ENCODE results near the gene KDM3B.
"Not testable (repeated sequence)": the region's sequence is repeated elsewhere in the genome, so short reads cannot be mapped to it uniquely, and the experiment has no call there.

Gene KDM3B

DNA sequence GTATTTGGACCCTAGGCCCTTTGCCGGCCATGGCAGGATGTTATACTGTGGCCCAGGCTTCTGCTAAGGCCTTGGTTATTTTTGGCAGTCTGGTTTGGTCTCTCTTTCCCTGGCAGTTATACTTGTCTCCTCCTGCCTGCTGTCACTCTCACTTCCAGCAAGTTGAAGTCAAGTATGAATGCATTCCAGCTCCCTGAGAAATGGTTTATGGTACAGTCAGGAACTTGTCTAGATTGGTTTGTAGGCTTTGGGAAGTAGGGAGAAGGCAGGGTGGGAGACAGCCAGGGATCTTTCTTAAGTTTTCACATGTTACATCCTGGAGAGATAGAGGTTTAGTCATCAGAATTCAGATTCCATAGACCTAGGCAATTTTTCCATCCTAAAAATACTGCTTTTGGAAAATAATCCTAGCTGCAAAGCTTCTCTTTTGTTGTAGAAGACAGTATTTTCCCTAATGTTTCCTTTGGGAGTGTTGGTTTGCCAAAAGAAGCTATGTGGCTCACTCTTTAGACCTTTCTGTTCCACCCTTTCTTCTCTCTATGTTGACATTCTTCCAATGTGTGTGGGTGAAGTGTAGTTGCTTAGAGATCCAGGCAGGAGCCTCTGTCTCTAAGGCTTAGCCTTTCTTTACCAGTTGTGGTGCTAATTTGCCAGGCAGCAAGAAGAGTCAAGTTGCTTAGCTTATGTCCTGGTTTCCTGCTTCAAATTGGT is 2.5 kb upstream of the KDM3B start:
- no peak for DNase-seq

DNA sequence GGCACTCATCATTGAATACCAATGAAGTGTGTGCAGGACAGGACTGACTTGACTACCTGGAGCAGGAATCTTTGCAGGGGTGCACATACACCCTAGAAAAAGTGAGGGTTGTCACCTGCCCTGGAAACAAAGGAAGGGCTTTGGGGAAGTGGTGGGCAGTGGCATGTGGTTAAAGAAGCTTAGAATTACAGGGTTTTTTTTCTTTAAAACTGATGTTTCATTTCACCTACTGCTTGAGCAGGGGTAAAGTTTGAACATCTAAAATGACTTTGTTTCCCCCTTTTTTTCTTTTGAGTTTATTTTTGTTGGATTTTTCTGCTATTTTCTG is 2.0 kb upstream of the KDM3B start:
- DNase-seq, result no peak

DNA sequence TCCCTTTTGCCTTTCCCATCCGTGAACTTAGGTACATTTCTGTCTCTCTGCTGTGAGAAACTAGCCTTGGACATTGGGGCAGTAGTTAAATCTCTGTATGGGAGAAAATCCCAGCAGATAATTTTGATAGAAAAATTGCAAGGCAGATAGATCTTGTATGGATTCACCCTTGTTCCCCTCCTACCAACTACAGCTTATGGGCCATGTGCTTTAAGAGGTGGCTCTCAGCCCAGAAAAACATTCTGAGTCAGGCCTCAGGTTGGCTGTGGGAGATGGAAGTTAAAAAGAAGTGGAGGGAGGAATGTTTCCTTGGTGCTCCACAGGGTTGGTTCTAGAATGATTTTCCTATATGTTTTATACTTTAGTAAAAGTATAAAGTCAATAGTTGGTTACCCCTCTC is 1.4 kb upstream of the KDM3B start:
- DNase-seq, result no peak

DNA sequence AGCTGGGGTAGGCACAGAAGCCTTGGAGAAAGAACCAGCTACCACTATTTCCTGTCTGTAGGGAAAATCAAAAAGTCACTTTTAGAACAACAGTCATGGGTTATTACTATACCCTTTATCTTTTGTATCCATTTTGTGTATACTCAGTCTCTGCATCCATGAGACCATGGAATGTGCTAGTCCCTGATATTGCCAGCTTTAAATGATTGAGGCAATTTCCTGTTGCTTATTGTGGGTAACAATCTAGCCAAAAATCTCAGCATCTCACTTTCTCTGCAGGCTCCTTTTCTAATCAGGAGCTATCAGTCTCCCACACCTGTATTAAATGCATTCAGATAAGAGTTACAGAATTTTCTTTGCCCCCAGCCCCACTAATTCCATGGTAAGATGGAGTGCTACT is 968 bp upstream of the KDM3B start:
- no peak for DNase-seq

DNA sequence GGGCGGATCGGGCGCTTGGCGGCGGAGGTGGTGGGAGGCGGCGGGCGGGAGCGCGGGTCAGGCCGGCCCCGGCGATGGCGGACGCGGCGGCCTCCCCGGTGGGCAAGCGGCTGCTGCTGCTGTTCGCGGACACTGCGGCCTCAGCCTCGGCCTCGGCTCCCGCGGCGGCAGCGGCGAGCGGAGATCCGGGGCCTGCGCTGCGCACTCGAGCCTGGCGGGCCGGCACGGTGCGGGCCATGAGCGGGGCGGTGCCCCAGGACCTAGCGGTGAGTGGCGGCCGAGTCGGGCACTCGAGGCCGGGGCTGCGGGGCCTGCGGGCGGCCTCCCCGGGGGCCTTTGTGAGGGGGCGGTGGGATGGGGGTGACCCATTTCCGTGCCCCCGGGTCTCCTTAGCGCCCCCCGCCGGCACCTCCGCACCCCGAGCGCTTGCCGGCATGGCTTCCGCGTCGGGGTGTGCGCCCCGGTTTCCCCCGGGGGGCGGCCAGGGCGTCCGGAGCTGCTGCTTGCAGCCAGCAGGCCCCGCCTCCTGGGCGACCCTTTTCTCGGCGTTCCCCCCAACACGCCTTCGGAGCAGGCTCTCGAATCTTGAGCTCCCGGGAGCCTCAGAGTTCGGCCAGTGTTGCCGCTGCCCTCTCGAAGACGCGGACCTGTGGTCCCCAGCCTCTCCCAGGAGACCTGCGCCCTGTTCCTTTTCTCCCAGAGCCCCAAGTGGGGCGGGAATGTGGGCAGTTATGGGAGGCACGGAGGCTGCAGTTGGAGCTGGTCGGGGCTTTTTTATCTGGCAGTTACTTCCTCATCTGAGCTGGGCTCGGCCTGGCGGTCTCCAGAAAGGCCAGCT is 456 bp downstream of the KDM3B start:
- peak; percentile 78 for DNase-seq

DNA sequence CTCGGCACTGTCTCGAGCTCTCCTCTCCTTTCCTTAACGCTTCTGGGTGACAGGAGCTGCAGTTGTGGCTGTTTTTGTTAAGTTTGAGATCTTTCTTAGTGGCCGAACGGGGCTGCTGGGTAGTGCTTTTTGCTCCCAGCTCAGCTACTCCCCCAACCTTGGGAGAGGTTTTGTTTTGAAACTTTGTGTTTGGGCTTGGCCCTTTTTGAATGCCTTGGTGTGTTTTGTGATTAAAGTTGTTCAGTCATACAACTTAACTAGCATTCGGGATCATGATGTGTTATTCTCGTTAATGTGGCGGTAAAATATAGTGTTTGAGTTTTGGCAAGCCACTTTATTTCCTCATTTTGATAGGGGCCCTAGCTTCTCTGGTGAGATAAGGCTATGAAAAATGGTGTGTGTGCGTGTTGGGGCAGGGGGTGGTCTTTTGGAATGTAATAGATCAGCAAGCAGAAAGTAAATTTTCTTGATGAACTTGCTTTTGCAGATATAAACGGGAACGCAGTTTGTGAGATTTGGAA is 1.1 kb downstream of the KDM3B start:
- peak; percentile 48 for DNase-seq

DNA sequence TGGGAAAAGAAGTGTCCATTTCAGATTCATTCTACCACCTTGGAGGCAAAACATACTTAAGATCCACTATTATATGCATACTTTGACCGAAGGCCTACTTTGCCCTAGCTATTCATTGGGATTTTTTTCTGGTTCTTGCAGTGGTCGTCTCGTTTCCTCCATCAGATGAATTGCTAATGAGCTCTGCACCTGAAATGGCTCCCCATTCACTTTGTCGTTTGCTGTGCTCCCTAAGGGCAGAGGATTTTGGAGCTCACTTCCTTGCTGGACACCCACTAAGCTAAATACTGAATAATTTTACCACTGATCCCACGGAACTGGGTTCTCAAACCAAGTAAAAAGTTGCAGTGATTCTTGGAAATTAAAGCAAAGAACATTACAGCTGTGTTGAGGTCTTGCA is 1.9 kb downstream of the KDM3B start:
- no peak for DNase-seq

DNA sequence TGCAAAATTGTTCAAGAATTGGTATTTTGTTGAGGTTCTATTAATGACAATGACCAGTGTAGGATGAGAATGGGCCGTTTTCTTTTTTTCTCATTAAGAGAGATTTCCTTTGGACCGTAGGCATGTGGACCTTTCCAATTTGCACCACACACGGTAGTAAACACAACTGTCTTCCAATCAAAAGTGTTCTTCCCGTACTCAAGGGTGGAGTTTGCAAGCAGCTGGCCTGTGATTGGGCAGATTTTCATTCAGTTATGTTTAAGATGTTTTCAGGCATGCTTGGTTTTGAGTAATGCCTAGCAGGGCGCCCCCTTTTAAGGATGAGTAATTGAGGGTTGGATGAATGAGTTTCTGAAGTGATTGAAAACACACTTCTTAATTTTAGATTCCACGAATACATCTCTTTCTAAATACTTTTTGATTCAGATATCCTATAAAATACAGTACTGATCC is 2.5 kb downstream of the KDM3B start:
- DNase-seq, result peak; percentile 83

DNA sequence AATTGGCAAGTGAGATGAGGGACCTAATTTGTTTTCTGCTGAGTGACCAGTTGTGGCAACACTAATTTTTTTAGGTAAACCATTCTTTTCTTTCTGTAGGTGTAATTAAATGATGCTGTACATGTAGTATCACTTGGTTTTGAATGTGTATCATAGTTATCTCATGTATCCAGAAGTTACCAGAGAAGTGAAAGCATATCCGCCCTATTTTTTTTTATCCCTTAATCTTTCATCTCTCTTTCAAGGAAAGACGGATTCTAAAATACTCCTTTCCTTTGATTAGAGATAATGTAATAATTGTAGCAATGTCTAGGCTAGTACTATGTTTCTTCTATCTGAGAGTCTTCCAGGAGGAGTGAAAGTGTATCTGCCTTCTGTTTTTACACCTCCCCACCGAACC is 7.1 kb downstream of the KDM3B start:
- DNase-seq, result no peak

DNA sequence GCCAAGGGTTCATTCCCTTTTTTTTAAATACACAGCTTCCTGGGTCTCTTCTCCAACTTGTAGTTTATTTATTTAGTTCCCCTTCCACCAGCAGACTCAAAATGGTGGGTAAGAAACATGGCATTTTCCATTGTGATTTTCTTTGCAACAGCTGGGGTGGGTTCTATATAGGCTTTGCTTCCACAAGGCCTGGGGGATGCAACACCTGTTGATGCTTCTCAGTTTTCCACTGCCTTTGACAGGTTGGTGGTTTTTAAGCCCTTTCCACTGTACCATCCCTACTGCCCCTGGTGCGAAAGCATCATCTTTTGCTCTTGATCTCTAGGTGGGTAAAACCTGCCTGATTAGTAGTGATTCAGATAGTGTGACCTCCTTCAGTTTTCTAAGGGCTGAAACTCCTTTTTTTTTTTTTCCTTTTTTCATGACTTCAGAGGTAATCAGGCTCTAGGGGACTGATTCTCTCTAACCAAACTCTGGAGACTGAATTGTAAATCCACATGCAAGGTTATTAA is 8.5 kb downstream of the KDM3B start:
- DNase-seq, result no peak

DNA sequence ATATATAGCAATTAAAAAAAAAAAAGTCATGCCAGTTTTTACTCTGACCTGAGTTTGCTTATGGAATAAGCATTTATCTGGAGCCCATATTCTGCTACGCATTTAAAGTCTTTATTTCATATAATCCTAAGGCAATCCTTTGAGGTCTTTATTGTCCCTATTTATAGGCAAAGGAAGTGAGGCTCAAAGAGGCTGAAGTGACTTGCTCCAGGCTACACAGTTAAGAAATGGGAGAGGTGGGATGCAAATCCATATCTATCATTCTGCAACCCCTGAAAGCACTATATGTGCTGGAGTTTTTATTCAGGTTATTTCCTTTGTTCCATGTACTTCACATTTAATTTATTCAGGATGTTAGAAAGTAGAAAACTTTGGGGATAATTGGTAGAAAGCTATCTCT is 12.1 kb downstream of the KDM3B start:
- no peak for DNase-seq

DNA sequence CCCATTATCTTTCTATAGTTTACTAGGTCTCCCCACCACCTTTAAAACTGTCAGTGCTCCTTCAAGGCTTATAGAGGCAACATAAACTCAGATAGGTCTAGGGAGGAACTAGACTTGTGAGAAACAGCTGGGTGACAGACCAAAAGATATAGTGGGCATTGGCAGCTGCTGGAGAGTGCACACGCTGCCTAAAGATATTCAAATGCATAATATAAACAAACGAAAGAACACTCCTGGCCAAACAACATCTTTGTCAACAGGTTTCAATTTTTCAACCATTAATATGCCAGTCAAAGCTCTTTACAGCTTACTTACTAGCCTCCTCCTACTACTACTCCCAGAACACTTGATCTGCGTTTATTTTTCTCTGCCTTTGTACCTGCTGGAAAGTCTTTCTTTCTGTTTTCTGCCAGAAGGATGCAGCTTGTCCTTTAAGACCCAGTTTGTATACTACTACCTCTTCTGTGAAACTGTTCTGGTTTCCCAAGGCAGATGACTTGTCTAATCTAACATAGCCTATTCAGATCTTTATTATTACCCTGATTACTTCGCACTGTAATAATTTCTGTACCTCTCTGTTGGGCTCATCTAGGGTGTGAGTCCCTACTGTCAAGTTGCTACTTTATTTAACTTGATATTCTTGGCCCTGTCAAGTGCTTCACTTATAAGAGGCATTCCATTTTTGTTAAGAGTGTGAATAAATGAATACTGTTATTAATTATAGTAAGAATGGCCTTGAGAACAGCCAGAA is 14.3 kb downstream of the KDM3B start:
- no peak for DNase-seq

DNA sequence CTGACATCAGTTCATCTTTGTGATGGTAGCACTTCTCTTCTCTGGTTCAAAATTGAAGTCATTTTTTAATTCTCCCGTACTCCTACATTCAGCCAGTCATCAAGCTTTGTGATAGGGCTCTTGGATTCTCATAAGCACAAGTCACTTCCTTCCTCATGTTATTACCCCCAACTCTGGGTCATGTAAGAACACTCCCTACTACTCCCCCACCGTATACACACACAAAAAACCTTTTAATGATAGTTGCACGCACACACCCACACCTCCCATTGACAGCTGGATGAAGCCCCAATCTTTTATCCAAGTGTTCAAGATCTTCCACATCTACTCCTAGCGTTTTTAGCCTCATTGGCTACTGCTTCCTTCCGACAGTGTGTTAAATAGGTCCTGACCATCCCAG is 16.8 kb downstream of the KDM3B start:
- DNase-seq, result no peak

DNA sequence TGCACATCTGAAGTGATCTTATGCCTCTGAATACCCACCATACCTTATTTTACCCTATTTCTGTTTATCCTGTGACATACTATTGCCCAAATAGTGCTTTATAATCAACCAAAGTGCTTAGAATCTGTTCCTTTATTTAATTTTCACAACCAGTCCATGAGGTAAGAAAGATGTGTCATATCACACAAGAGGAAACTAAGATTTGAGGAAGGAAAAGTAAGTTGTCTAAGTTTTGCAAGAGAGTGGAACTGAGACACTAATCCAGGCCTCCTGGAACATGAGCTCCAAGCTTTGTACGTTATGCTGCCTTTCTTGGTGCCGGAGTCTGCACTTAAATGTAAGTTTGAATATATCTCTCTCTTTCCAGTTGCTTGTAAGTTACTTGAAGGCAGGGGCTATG is 17.2 kb downstream of the KDM3B start:
- DNase-seq, result no peak

DNA sequence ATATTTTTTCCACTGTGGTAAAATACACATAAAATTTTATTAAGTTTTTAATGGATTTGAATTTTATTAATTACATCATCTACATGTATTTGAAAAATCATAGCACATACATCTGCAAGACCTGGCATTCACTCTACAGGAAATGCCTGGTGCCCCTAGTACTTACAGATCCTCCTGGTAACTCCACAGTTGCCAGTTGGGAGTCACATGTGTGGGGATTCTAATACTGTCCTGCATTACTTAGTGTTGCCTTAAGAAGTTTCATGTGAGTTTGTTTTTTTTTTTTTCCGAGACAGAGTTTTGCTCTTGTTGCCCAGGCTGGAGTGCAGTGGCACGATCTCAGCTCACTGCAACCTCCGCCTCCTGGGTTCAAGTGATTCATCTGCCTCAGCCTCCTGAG is 18.1 kb downstream of the KDM3B start:
- no peak for DNase-seq

DNA sequence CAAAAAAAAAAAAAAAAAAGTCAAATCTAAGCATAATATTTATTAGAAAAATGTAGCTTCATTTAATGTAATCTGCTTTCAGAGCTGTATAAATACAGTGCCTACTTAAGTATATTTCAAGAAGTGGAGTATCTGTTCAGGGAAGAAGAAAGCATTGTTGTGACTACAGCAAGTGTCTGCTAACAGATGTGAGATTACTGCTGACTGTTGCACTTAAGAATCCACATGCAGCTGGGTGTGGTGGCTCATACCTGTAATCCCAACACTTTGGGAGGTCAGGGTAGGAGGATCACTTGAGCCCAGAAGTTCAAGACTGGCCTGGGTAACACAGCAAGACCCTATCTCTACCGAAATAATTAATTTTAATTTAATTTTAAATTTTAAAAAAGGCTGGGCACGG is 19.0 kb downstream of the KDM3B start:
- no peak for DNase-seq

DNA sequence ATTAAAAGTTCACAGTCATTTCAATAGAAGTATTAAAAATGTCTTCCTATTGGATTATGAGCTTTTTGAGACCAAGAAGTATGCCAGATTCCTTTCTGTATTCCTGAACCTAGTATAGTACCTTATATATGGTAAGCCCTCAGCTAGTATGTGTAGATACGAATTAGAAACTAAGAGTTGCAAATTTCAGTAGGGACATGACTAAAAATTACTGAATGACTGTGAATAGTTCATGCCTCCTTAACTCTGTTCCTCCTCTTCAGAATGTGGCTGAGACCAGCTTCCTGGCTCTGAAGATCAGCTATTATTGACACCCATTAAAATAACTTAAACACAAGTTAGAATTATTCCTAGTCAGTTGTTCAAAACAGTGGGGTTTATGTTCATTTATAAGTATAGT is 19.7 kb downstream of the KDM3B start:
- no peak for DNase-seq

DNA sequence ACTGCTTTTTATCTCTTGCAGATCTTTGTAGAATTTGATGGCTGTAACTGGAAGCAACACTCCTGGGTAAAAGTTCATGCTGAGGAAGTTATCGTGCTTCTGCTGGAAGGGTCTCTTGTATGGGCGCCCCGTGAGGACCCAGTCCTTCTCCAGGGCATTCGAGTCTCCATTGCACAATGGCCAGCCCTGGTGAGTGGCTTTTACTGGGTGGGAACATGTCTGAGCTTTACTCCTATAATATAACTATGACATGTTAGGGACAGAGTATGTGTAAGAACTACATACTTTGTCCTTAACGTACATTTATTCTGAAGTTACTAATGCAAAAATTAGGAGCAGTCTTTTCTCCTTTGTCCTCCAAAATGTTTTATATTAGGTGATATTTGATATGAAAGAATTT is 20.2 kb downstream of the KDM3B start:
- no peak for DNase-seq

DNA sequence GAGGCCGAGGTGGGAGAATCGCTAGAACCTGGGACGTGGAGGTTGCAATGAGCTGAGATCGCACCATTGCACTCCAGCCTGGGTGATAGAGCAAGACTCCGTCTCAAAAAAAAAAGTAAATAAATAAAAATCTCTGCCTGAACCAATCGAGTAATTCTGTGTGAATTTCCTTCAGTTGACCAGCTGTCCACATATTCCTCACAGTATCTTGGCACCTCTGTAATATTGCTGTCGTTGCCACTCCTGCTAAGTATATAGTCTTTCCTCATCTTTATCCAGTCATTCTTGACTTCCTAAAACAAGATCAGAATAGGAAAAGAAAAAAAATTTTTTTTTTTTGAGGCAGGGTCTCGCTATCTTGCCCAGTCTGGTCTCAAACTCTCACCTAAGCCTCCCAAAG is 29.9 kb downstream of the KDM3B start:
- no peak for DNase-seq

DNA sequence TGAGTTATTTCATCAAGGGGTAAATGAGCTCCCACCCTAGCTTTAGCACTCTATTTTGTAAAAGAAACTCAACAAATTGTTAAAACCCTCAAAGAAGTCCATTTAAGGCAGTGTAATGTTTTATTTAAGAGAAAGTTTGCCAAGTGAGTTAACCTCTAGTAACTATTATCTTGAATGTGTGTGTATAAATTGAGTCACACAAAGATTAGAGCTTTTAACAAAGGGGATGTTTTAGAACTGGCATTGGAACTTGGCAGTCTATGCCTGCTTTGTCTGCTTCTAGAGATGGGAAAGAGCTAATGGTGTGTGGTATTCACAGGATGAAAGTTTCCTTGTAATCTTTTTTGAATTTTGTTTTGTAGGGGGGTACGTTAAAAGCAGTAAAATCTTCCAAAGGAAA is 33.2 kb downstream of the KDM3B start:
- no peak for DNase-seq

DNA sequence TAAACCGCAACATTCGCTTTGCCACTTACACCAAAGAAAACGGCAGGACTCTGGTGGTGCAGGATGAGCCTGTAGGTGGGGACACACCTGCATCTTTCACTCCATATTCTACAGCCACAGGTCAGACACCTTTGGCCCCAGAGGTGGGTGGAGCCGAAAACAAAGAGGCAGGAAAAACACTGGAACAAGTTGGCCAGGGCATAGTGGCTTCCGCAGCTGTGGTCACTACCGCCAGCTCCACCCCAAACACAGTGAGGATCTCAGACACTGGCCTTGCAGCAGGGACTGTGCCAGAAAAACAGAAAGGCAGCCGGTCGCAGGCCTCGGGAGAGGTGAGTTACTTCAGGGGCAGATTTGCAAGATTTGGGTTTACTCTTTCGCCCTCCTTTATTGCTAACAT is 33.8 kb downstream of the KDM3B start:
- DNase-seq, result no peak

DNA sequence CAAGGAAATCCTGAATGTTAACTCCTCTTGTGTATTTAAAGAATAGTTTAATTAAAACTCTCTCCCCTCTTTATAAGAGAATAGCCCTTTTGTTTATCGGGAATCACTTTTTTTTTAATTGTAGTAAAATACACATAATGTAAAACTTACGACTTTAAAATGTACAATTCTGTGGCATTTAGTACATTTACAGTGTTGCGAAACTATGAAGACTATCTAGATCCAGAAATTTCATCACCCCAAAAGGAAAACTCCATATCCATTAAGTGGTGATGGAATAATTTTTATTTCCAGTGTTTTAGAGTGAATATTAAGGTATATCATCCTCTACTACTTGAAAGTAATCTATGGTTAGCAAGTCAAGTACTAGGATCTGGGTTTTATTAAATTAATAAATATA is 36.8 kb downstream of the KDM3B start:
- DNase-seq, result no peak

DNA sequence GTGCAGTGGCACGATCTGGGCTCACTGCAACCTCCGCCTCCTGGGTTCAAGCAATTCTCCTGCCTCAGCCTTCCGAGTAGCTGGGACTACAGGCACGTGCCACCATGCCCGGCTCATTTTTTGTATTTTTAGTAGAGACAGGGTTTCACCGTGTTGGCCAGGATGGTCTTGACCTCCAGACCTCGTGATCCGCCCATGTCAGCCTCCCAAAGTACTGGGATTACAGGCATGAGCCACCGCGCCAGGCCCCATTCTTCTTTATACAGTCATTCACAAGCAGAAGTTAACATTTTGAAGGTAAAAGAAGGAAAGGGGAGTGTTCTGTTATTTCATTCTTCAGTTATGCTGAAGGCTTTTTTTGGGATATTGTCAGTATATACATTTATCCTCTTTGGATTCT is 37.4 kb downstream of the KDM3B start:
- not testable (repeated sequence) for DNase-seq

Data from CD4-positive, alpha-beta T cell treated with Interleukin-17A for 1 hour (primary cell).